GM13976 (cell line): Measurements from ENCODE around the gene ATP6V1C2.

Experiments used
- DNase-seq: peaks from one replicate; pipeline ENCODE4 v3.0.0; 2012; ENCODE audit warnings: low spot score
- in situ Hi-C: fragments of 300-500 bp; cut with MboI; formaldehyde crosslinking; loops from one replicate; pipeline ENCODE4 v1.12.0; 2022; ENCODE audit warnings: low sequenced_read_pairs, mixed read lengths, inconsistent platforms; ENCODE audit not compliant: unreplicated experiment
- TF ChIP-seq, protein P1 (sequence below): IDR thresholded peaks from 2 replicates; pipeline ENCODE4 v1.5.1; 2012; ENCODE audit warnings: borderline replicate concordance, mild to moderate bottlenecking; ENCODE audit not compliant: insufficient read depth; ENCODE audit errors: extremely low read depth, missing control alignments, control extremely low read depth

ATP6V1C2 gene

DNA sequence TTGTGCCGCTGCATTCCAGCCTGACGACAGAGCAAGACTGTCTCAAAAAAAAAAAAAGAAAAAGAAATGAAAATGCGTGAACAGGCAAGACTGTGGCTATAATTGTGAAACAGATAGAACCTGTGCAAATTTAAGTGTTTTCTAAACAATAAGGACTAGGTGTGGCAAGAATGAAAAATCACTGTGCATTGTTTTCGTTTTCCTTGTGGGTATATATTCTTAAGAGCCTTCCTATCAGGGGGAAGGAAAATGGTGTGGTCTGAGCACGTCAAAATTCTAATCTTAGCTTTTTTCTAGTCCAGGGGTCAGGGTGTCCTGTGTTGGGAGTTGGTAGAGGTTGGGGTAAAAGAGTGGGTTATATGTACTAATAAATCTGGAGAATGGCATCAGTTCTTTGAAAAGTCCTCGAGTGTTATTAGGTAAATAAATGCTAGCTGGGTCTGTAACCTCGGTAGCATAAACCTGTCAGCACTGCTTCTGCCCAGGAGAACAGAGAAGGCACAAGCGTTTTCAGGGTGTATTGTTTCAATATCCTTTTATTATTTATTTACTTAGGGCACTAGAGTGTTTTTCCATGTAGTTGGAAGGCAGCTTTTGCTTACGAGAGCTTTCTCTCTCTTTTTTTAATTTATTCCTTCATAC, 11.6 kb downstream of the ATP6V1C2 start:
- TF ChIP-seq, protein P1, sequence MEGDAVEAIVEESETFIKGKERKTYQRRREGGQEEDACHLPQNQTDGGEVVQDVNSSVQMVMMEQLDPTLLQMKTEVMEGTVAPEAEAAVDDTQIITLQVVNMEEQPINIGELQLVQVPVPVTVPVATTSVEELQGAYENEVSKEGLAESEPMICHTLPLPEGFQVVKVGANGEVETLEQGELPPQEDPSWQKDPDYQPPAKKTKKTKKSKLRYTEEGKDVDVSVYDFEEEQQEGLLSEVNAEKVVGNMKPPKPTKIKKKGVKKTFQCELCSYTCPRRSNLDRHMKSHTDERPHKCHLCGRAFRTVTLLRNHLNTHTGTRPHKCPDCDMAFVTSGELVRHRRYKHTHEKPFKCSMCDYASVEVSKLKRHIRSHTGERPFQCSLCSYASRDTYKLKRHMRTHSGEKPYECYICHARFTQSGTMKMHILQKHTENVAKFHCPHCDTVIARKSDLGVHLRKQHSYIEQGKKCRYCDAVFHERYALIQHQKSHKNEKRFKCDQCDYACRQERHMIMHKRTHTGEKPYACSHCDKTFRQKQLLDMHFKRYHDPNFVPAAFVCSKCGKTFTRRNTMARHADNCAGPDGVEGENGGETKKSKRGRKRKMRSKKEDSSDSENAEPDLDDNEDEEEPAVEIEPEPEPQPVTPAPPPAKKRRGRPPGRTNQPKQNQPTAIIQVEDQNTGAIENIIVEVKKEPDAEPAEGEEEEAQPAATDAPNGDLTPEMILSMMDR = no peak
- no peak for DNase-seq
- in situ Hi-C loops = no loop called here

- TF ChIP-seq, protein P1 = no peak
- in situ Hi-C loops = no loop called here
These were observed 12.1 kb downstream of the ATP6V1C2 start for GRCh38 chr2:10733566-10733925.

DNA sequence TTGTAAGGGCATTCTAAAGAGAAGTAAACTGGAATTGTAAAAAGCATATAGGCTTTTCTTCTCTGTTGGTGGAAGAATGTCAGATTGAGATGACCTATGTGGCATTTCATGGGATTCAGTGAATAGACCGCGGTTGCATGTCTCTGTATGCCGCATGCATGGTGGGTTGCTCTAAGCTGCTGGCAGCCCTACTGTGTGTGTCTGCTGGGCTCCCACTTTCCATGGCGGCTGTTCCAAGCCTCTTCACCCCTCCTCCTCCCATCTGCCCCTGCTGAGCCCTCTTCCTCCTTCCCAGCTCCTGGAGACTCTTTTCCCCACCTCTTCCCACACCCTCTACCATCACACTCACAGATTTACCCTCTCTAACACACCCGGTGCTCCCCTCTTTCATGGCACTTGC, 12.6 kb downstream of the ATP6V1C2 start:
- TF ChIP-seq, protein P1 = no peak
- in situ Hi-C loops = no loop called here
- no peak for DNase-seq

More at GRCh38 chr2:10733566-10733925, 12.1 kb downstream of the ATP6V1C2 start:
- DNase-seq = no peak

DNA sequence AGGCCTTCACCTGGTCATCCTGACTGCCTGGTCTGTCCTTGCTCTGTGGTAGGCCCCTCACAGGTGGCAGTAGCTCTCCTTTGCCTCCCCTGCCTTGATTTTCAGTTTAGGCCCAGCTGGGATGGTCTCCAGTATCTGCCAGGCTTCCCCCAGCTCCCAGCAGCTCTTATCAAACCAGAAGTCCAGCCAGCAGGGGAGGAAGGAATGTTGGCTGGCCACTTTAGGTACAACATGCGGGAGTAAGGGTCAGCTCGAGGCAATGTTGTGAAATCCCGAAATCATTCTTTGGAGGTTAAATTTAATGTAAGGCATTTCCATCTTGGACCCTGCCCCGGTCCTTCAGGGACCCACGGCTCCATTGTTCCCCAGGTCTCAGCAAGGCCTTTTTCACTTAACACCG, 16.8 kb downstream of the ATP6V1C2 start:
- TF ChIP-seq, protein P1 = no peak
- in situ Hi-C loops = no loop called here
- no peak for DNase-seq

- DNase-seq = no peak
- TF ChIP-seq, protein P1 = no peak
- in situ Hi-C loops = no loop called here
These were observed 18.8 kb downstream of the ATP6V1C2 start for GRCh38 chr2:10740226-10740625.

DNA sequence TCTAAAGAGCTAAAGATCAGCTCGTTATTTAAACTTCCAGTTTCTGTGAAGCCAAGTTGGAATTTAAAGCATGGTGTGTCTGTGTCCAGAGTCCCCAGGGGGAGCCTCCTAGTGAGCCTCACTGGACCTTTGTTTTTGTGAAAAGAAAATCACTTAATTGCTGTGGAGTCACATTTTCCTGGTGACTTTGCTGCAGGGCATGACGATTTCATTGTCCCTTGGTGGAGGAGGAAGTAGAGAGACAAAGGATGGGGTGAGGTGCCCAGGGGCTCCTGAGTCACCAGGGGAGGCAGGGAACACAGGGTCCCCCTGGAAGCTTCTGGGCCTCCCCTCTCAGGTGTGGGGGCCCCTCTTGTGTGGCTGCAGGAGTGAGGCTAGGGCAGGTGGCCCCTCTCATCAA, 19.7 kb downstream of the ATP6V1C2 start:
- no peak for DNase-seq
- TF ChIP-seq, protein P1 = no peak
- in situ Hi-C loops = no loop called here
